IMR-90 (cell line): Measurements from ENCODE around the gene INTS6L. TPM values are rescaled to one million over a fixed set of nuclear protein-coding genes. Genes with fewer than 3 reads are reported as not detected.
A peak's percentile ranks its signal among the peaks of the same experiment; 100 is the strongest.

ENCODE experiments used
- ATAC-seq: fragments of 200-7000 bp; cut with Tn5 transposase; 2 replicates; pipeline ENCODE4 v1.9.1; 2020; ENCODE audit warnings: low read depth, mild to moderate bottlenecking, moderate library complexity
- BruUV-seq: library from RNA; stranded (reverse); fragments of 400-500 nt; replicated peaks from 2 replicates; lab custom pipeline; 2021; lab: Mats Ljungman, UMichigan
- CTCF ChIA-PET: fragments of 300-600 bp; formaldehyde crosslinking; extraction: SDS; loops from one replicate; lab custom pipeline; 2021; ENCODE audit warnings: antibody characterized with exemption; lab: Yijun Ruan, JAX
- POLR2A ChIA-PET: fragments of 300-600 bp; sonication (Branson Sonifier 250); formaldehyde crosslinking; loops from one replicate; lab custom pipeline; 2022; ENCODE audit warnings: antibody characterized with exemption; ENCODE audit not compliant: unreplicated experiment; lab: Charles Lee
- DNase-seq: peaks from one replicate; pipeline ENCODE4 v3.0.0; 2013
- H2AFZ ChIP-seq: replicated peaks from 2 replicates; pipeline ENCODE3; 2013; ENCODE audit warnings: low read length, mild to moderate bottlenecking; ENCODE audit not compliant: poor library complexity
- H2AK5ac ChIP-seq: 2 replicates; pipeline ENCODE4 v1.6.1; 2013; ENCODE audit warnings: low read depth, low read length, inconsistent platforms
- H2AK9ac ChIP-seq: replicated peaks from 2 replicates; pipeline ENCODE3; 2013; ENCODE audit warnings: mild to moderate bottlenecking, low read depth, low read length, moderate library complexity; ENCODE audit not compliant: poor library complexity
- H2BK120ac ChIP-seq: 2 replicates; pipeline ENCODE4 v1.6.1; 2013; ENCODE audit warnings: low read depth, low read length, inconsistent platforms
- H2BK15ac ChIP-seq: 3 replicates; pipeline ENCODE4 v1.6.1; 2013; ENCODE audit warnings: low read depth, low read length, inconsistent platforms
- H2BK20ac ChIP-seq: 2 replicates; pipeline ENCODE4 v1.6.1; 2013; ENCODE audit warnings: low read depth, mild to moderate bottlenecking, inconsistent platforms, low read length, moderate library complexity
- H2BK5ac ChIP-seq: 2 replicates; pipeline ENCODE4 v1.6.1; 2013; ENCODE audit warnings: mild to moderate bottlenecking, low read depth, low read length, inconsistent platforms; ENCODE audit not compliant: poor library complexity, severe bottlenecking
- H3K14ac ChIP-seq: replicated peaks from 2 replicates; pipeline ENCODE4 v1.6.1; 2013; ENCODE audit warnings: low read depth, low read length, inconsistent platforms
- H3K18ac ChIP-seq: 2 replicates; pipeline ENCODE4 v1.6.1; 2013; ENCODE audit warnings: low read depth, low read length, control low read depth
- H3K23ac ChIP-seq: 2 replicates; pipeline ENCODE4 v1.6.1; 2013; ENCODE audit warnings: low read depth, low read length, inconsistent platforms
- H3K27ac ChIP-seq: 2 replicates; pipeline ENCODE4 v1.5.1; 2013; ENCODE audit warnings: mild to moderate bottlenecking, control low read depth, low read length; ENCODE audit not compliant: insufficient read depth
- H3K27me3 ChIP-seq: 2 replicates; pipeline ENCODE4 v1.6.1; 2013; ENCODE audit warnings: low read length; ENCODE audit not compliant: control insufficient read depth, insufficient read depth
- H3K36me3 ChIP-seq: 2 replicates; pipeline ENCODE4 v1.6.1; 2013; ENCODE audit warnings: low read length, mixed read lengths; ENCODE audit not compliant: control insufficient read depth, insufficient read depth
- H3K4ac ChIP-seq: 2 replicates; pipeline ENCODE4 v1.6.1; 2013; ENCODE audit warnings: low read depth, low read length, inconsistent platforms
- H3K4me1 ChIP-seq: 2 replicates; pipeline ENCODE4 v1.6.1; 2013; ENCODE audit warnings: low read length, mixed read lengths; ENCODE audit not compliant: control insufficient read depth, insufficient read depth
- H3K4me2 ChIP-seq: 2 replicates; pipeline ENCODE4 v1.6.1; 2013; ENCODE audit warnings: low read depth, mild to moderate bottlenecking, control low read depth, low read length, moderate library complexity
- H3K4me3 ChIP-seq: 2 replicates; pipeline ENCODE4 v1.5.1; 2013; ENCODE audit warnings: low read depth, mild to moderate bottlenecking, control low read depth, low read length, moderate library complexity; ENCODE audit not compliant: insufficient read depth
- H3K56ac ChIP-seq: 2 replicates; pipeline ENCODE4 v1.6.1; 2013; ENCODE audit warnings: low read length, inconsistent platforms; ENCODE audit not compliant: insufficient read depth; ENCODE audit errors: extremely low read depth
- H3K79me1 ChIP-seq, 2 experiments: 2 replicates each; pipeline ENCODE4 v1.6.1; 2013; ENCODE audit warnings: low read length in 2 of 2, inconsistent platforms in 1 of 2, low read depth in 1 of 2
- H3K9ac ChIP-seq: 2 replicates; pipeline ENCODE4 v1.6.1; 2013; ENCODE audit warnings: low read depth, low read length, control low read depth
- H3K9me1 ChIP-seq: 2 replicates; pipeline ENCODE4 v1.6.1; 2013; ENCODE audit warnings: low read length, inconsistent platforms; ENCODE audit not compliant: insufficient read depth
- H3K9me3 ChIP-seq: 2 replicates; pipeline ENCODE4 v1.6.1; 2013; ENCODE audit warnings: low read length; ENCODE audit not compliant: control insufficient read depth, insufficient read depth
- H4K20me1 ChIP-seq: 2 replicates; pipeline ENCODE4 v1.6.1; 2013; ENCODE audit warnings: low read length, inconsistent platforms; ENCODE audit not compliant: insufficient read depth
- H4K5ac ChIP-seq: 2 replicates; pipeline ENCODE4 v1.6.1; 2013; ENCODE audit warnings: mild to moderate bottlenecking, low read depth, low read length, control low read depth
- H4K8ac ChIP-seq, 2 experiments: 2 replicates each; pipeline ENCODE4 v1.6.1; 2013; ENCODE audit warnings: low read depth in 2 of 2, low read length in 2 of 2, control low read depth in 1 of 2, inconsistent platforms in 1 of 2
- H4K91ac ChIP-seq: 2 replicates; pipeline ENCODE4 v1.6.1; 2013; ENCODE audit warnings: low read depth, low read length, inconsistent platforms; ENCODE audit not compliant: insufficient read depth
- BHLHE40 ChIP-seq: fragments of 150-350 bp; IDR thresholded peaks from 2 replicates; pipeline ENCODE4 v1.6.1; 2016; ENCODE audit warnings: mild to moderate bottlenecking, low read depth, low read length
- CEBPB ChIP-seq: IDR thresholded peaks from 2 replicates; pipeline ENCODE4 v1.6.1; 2012; ENCODE audit warnings: low read depth, low read length, improper control_type of control experiment
- ELK1 ChIP-seq: fragments of 150-350 bp; IDR thresholded peaks from 2 replicates; pipeline ENCODE4 v1.6.1; 2016; ENCODE audit warnings: low read depth, mild to moderate bottlenecking, low read length, moderate library complexity, borderline replicate concordance
- FOS ChIP-seq: fragments of 150-350 bp; IDR thresholded peaks from 2 replicates; pipeline ENCODE4 v1.6.1; 2016; ENCODE audit warnings: low read depth, low read length
- NFE2L2 ChIP-seq: fragments of 150-350 bp; IDR thresholded peaks from 2 replicates; pipeline ENCODE4 v1.6.1; 2016; ENCODE audit warnings: low read depth, mild to moderate bottlenecking, low read length
- POLR2A ChIP-seq: IDR thresholded peaks from 2 replicates; pipeline ENCODE4 v1.6.1; 2012; ENCODE audit warnings: mild to moderate bottlenecking, low read depth, low read length
- RFX5 ChIP-seq: IDR thresholded peaks from 2 replicates; pipeline ENCODE4 v1.8.0; 2012; ENCODE audit warnings: low read depth, mild to moderate bottlenecking, low read length, moderate library complexity
- WGBS, 2 experiments: methylation state at CpG; one replicate each; pipeline versions ENCODE4 v1.1.5 to v1.1.7; 2013; ENCODE audit warnings: missing lambda C conversion rate in 2 of 2; ENCODE audit not compliant: insufficient read length in 1 of 2; ENCODE audit errors: extremely low coverage in 2 of 2; 5-methylcytosine and 5-hydroxymethylcytosine counted together
- dilution Hi-C: fragments of 300-500 bp; cut with HindIII; formaldehyde crosslinking; loops from one replicate; pipeline ENCODE4 v1.14.3; 2018; ENCODE audit warnings: low sequenced_read_pairs; ENCODE audit not compliant: unreplicated experiment
- in situ Hi-C: fragments of 300-500 bp; cut with MboI; formaldehyde crosslinking; loops from 3 replicates; pipeline ENCODE4 v1.14.3; 2019; ENCODE audit warnings: low sequenced_read_pairs, inconsistent platforms, mixed read lengths
- intact Hi-C: fragments of 100-400 bp; cut with micrococcal nuclease; formaldehyde crosslinking; loops from 2 replicates; pipeline ENCODE4 v1.10.0; 2022
- polyA plus RNA-seq, 3 experiments: library from polyadenylated mRNA; depleted of rRNA; stranded (reverse); fragments of >200 nt; gene quantifications; 2 replicates each; pipeline ENCODE4 v1.2.3, GENCODE V29; 2012; ENCODE audit warnings: low replicate concordance in 1 of 3
- total RNA-seq: library from RNA; depleted of rRNA; stranded (reverse); fragments of >200 nt; gene quantifications from 2 replicates; pipeline ENCODE4 v1.2.3, GENCODE V29; 2012

Gene INTS6L
- total and polyA plus RNA-seq, 2 of the 4 experiments (the other 2 are of a cell fraction) = 2.7 to 5.1 TPM

GRCh38 chrX:135520022-135520552 lies 373 bp upstream of the INTS6L start:
- in situ Hi-C loops = no loop called here

More at GRCh38 chrX:135520022-135520552, 373 bp upstream of the INTS6L start:
- peak overlapping the region; percentile 80 for H3K4me2 ChIP-seq
- H2BK20ac ChIP-seq = no peak overlapping the region
- TF ChIP-seq ELK1 (no peak), CEBPB (no peak), POLR2A (no peak), RFX5 (no peak), NFE2L2 (no peak), BHLHE40 (no peak), FOS (no peak)
- peak overlapping the region; percentile 69; the same call in 1 of the 2 replicates for H3K9ac ChIP-seq
- H3K79me1 ChIP-seq = no peaks in the 10 kb centered on the region
- H2AK5ac ChIP-seq = no peak overlapping the region
- no peaks in the 10 kb centered on the region for H3K27me3 ChIP-seq
- peak overlapping the region; percentile 52 for H3K4me3 ChIP-seq
- peak overlapping the region; percentile 61 for H2BK5ac ChIP-seq
- H2AFZ ChIP-seq = peak overlapping the region; percentile 90
- H2BK15ac ChIP-seq = no peak overlapping the region
- H4K5ac ChIP-seq = no peak overlapping the region
- peak overlapping the region; percentile 29 for H3K56ac ChIP-seq
- intact Hi-C loops = loop anchor here (5.0 kb wide), 1 partner anchor 33 kb away; no protein-coding TSS in a partner anchor
- H4K20me1 ChIP-seq = no peaks in the 10 kb centered on the region
- peak overlapping the region; percentile 2; the same call in 1 of the 2 replicates for H3K18ac ChIP-seq
- no peak overlapping the region for H3K23ac ChIP-seq
- H2AK9ac ChIP-seq = no peak overlapping the region
- peak overlapping the region; percentile 20; the same call in 1 of the 2 replicates for H4K91ac ChIP-seq
- DNase-seq (peak; percentile 60), ATAC-seq (peak; percentile 8)
- no peak overlapping the region for H2BK120ac ChIP-seq
- H3K36me3 ChIP-seq = no peaks in the 10 kb centered on the region
- no peak overlapping the region for H3K14ac ChIP-seq
- POLR2A ChIA-PET = interaction anchor here (1.2 kb wide), 1 partner anchor 11 kb away, joined by 4 read pairs; no protein-coding TSS in a partner anchor
- CTCF ChIA-PET = no interaction called here
- no peaks in the 10 kb centered on the region for H3K4me1 ChIP-seq
- no TSS peak for BruUV-seq
- no peaks in the 10 kb centered on the region for H3K9me1 ChIP-seq
- dilution Hi-C loops = no loop called here
- 37% methylated on average over 8 of the region's 12 CpGs; no CpG with 5 or more reads in 1 of the 2 experiments for WGBS, 2 experiments
- peak overlapping the region; percentile 27; the same call in 1 of the 2 replicates for H3K4ac ChIP-seq
- H4K8ac ChIP-seq = peak overlapping the region in 1 of 2 experiments; percentile 48; a peak in 2 of 4 replicates
- no peaks in the 10 kb centered on the region for H3K9me3 ChIP-seq
- peak overlapping the region; percentile 44; the same call in 1 of the 2 replicates for H3K27ac ChIP-seq
